GM12891 (cell line): ENCODE results near the gene RNU7-1.

Experiments used
- POLR2A ChIP-seq: IDR thresholded peaks from 2 replicates; pipeline ENCODE4 v1.6.1; 2011; ENCODE audit warnings: low read depth, low read length, control low read depth
- POLR2AphosphoS5 ChIP-seq: IDR thresholded peaks from 2 replicates; pipeline ENCODE4 v1.6.1; 2011; ENCODE audit warnings: low read depth, low read length, control low read depth
- TAF1 ChIP-seq: IDR thresholded peaks from 2 replicates; pipeline ENCODE4 v1.6.1; 2011; ENCODE audit warnings: low read depth, low read length, control low read depth

DNA sequence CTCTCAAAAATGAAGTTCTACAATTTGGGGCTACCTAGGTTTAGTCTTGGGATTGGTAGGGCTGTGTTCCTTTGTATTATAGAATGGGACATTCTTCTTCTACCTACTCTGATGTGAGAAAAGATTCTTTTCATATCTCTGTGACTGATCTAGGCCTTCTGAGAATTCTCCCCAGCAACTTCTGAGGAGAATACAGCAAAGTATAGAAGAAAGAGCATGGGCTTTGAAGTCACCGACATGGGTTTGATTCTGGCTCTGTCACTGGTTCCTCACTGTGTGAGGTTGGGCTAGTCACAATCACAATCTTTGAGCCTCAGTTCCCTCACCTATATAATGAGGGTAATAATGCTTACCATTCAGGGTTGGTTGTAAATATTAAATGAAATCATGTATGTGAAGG lies 10.8 kb upstream of the RNU7-1 start:
- TF ChIP-seq POLR2AphosphoS5 (no peak), POLR2A (no peak), TAF1 (no peak)
